HepG2 (cell line): Measurements from ENCODE around the gene CTNNA2. TPM values are rescaled to one million over a fixed set of nuclear protein-coding genes. Genes with fewer than 3 reads are reported as not detected.

Experiments
- ATAC-seq: fragments of 200-7000 bp; cut with Tn5 transposase; 3 replicates; pipeline ENCODE4 v1.9.1; 2020; ENCODE audit warnings: mild to moderate bottlenecking, moderate library complexity
- BruUV-seq: library from RNA; stranded (reverse); fragments of 400-500 nt; replicated peaks from 2 replicates; lab custom pipeline; 2021; lab: Mats Ljungman, UMichigan
- CTCF ChIA-PET: fragments of 300-600 bp; formaldehyde crosslinking; extraction: SDS; loops from one replicate; lab custom pipeline; 2021; ENCODE audit warnings: low total read pairs, inconsistent platforms, low intra/inter-chr PET ratio; lab: Yijun Ruan, JAX
- POLR2A ChIA-PET: fragments of 350-600 bp; sonication (Branson Sonifier 250); formaldehyde crosslinking; loops from one replicate; lab custom pipeline; 2020; ENCODE audit warnings: antibody characterized with exemption, inconsistent platforms; lab: Yijun Ruan, JAX
- DNase-seq: peaks from one replicate; pipeline ENCODE4 v3.0.0-alpha.2; 2015; ENCODE audit warnings: low spot score
- FAIRE-seq: peaks from 3 replicates; lab custom pipeline; 2011; peaks lifted over from hg19 to GRCh38; lab: Jason Lieb, UNC
- H2AFZ ChIP-seq: one replicate; pipeline ENCODE4 v1.6.1; 2011; ENCODE audit warnings: low read length, inconsistent platforms
- H3K27ac ChIP-seq: fragments of 300-600 bp; 3 replicates; pipeline ENCODE4 v1.8.0; 2011; ENCODE audit warnings: mixed run types, mild to moderate bottlenecking, mixed read lengths, low read length, inconsistent platforms; ENCODE audit not compliant: insufficient read depth; ENCODE audit errors: extremely low read length
- H3K27me3 ChIP-seq, 2 experiments: fragments of 200-600 bp in 1 of 2; 2 replicates in 1 of 2; 3 replicates in 1 of 2; pipeline versions ENCODE4 v1.6.0 to v1.8.0; 2011; ENCODE audit warnings: low read length in 2 of 2, mild to moderate bottlenecking in 2 of 2, moderate library complexity in 2 of 2, inconsistent platforms in 1 of 2; ENCODE audit not compliant: insufficient read depth in 2 of 2, control insufficient read depth in 1 of 2
- H3K36me3 ChIP-seq, 2 experiments: fragments of 200-600 bp in 1 of 2; replicated peaks in 1 of 2; 2 replicates in 1 of 2; 3 replicates in 1 of 2; pipeline versions ENCODE4 v1.5.1 to v1.8.0; 2011; ENCODE audit warnings: low read length in 2 of 2, inconsistent platforms in 1 of 2; ENCODE audit not compliant: insufficient read depth in 2 of 2, control insufficient read depth in 1 of 2
- H3K4me1 ChIP-seq: 2 replicates; pipeline ENCODE4 v1.5.1; 2012; ENCODE audit warnings: low read length, inconsistent platforms; ENCODE audit not compliant: insufficient read depth
- H3K4me2 ChIP-seq: 2 replicates; pipeline ENCODE4 v1.6.0; 2011; ENCODE audit warnings: low read depth, low read length, inconsistent platforms
- H3K4me3 ChIP-seq, 3 experiments: fragments of 200-600 bp in 1 of 3; sonication (generic), shearing (Covaris generic) in 1 of 3; replicated peaks in 1 of 3; 2 replicates each; pipeline ENCODE4 v1.5.1; 2011 to 2016; ENCODE audit warnings: low read length in 3 of 3, inconsistent platforms in 2 of 3, low read depth in 2 of 3, mild to moderate bottlenecking in 2 of 3, control low read depth in 1 of 3, mixed read lengths in 1 of 3; ENCODE audit not compliant: insufficient read depth in 1 of 3
- H3K79me2 ChIP-seq: one replicate; pipeline ENCODE4 v1.6.1; 2011; ENCODE audit warnings: low read length, inconsistent platforms; ENCODE audit not compliant: insufficient read depth
- H3K9ac ChIP-seq: 2 replicates; pipeline ENCODE4 v1.6.0; 2011; ENCODE audit warnings: mild to moderate bottlenecking, low read depth, low read length, inconsistent platforms; ENCODE audit not compliant: insufficient read depth
- H3K9me3 ChIP-seq: 2 replicates; pipeline ENCODE4 v1.5.1; 2012; ENCODE audit warnings: mild to moderate bottlenecking, low read length
- H4K20me1 ChIP-seq: 2 replicates; pipeline ENCODE4 v1.6.0; 2011; ENCODE audit warnings: inconsistent platforms, mild to moderate bottlenecking, low read length, moderate library complexity; ENCODE audit not compliant: insufficient read depth
- DDIT3 ChIP-seq: sonication (generic); formaldehyde crosslinking; IDR thresholded peaks from 2 replicates; pipeline ENCODE4 v1.4.0; 2020; ENCODE audit warnings: mild to moderate bottlenecking, missing genetic modification reagents
- FLYWCH1 ChIP-seq: sonication (generic); formaldehyde crosslinking; IDR thresholded peaks from 2 replicates; pipeline ENCODE4 v1.8.1; 2023; ENCODE audit warnings: mild to moderate bottlenecking, missing genetic modification reagents
- IKZF5 ChIP-seq: IDR thresholded peaks from 2 replicates; pipeline ENCODE4 v1.6.1; 2018; ENCODE audit warnings: missing genetic modification reagents, mild to moderate bottlenecking, missing compliant biosample characterization
- KLF6 ChIP-seq: IDR thresholded peaks from 2 replicates; pipeline ENCODE4 v1.8.0; 2016; ENCODE audit warnings: missing biosample characterization, missing genetic modification reagents
- LBX2 ChIP-seq: sonication (generic); formaldehyde crosslinking; IDR thresholded peaks from 2 replicates; pipeline ENCODE4 v1.5.0; 2020; ENCODE audit warnings: missing genetic modification reagents, mild to moderate bottlenecking, borderline replicate concordance
- MTERF4 ChIP-seq: sonication (generic); formaldehyde crosslinking; IDR thresholded peaks from 2 replicates; pipeline ENCODE4 v1.8.0; 2023; ENCODE audit warnings: mild to moderate bottlenecking, missing genetic modification reagents
- MXD3 ChIP-seq: IDR thresholded peaks from 2 replicates; pipeline ENCODE4 v1.6.1; 2016; ENCODE audit warnings: mild to moderate bottlenecking, missing biosample characterization, missing genetic modification reagents
- MYNN ChIP-seq: sonication (generic); formaldehyde crosslinking; IDR thresholded peaks from 2 replicates; pipeline ENCODE4 v1.4.0; 2020; ENCODE audit warnings: mild to moderate bottlenecking, low read depth, missing genetic modification reagents
- MZF1 ChIP-seq: sonication (generic); formaldehyde crosslinking; IDR thresholded peaks from 2 replicates; pipeline ENCODE4 v1.8.1; 2023; ENCODE audit warnings: mild to moderate bottlenecking, missing genetic modification reagents, borderline replicate concordance
- PHF20 ChIP-seq: sonication (generic); formaldehyde crosslinking; IDR thresholded peaks from 2 replicates; pipeline ENCODE4 v1.5.0; 2020; ENCODE audit warnings: mild to moderate bottlenecking, missing genetic modification reagents
- SMC3 ChIP-seq: IDR thresholded peaks from 2 replicates; pipeline ENCODE4 v1.6.1; 2011; ENCODE audit warnings: low read length, improper control_type of control experiment
- TEF ChIP-seq: sonication (generic); formaldehyde crosslinking; IDR thresholded peaks from 2 replicates; pipeline ENCODE4 v1.5.0; 2020; ENCODE audit warnings: missing genetic modification reagents
- ZHX1 ChIP-seq: sonication (generic); formaldehyde crosslinking; IDR thresholded peaks from 2 replicates; pipeline ENCODE4 v1.8.1; 2022; ENCODE audit warnings: low read depth, mild to moderate bottlenecking, missing genetic modification reagents
- ZNF24 ChIP-seq: fragments of 450-650 bp; IDR thresholded peaks from 2 replicates; pipeline ENCODE4 v1.6.1; 2017; ENCODE audit warnings: antibody characterized with exemption, mild to moderate bottlenecking
- ZNF282 ChIP-seq: fragments of 450-650 bp; IDR thresholded peaks from 2 replicates; pipeline ENCODE4 v1.6.1; 2018; ENCODE audit not compliant: partially characterized antibody
- ZNF296 ChIP-seq: sonication (generic); formaldehyde crosslinking; conservative IDR thresholded peaks from 2 replicates; pipeline ENCODE4 v1.5.0; 2020; ENCODE audit warnings: mild to moderate bottlenecking, missing genetic modification reagents
- ZNF317 ChIP-seq: sonication (generic); formaldehyde crosslinking; IDR thresholded peaks from 2 replicates; pipeline ENCODE4 v1.5.0; 2020; ENCODE audit warnings: mild to moderate bottlenecking, missing genetic modification reagents
- ZNF556 ChIP-seq: sonication (generic); formaldehyde crosslinking; IDR thresholded peaks from 2 replicates; pipeline ENCODE4 v1.4.0; 2020; ENCODE audit warnings: mild to moderate bottlenecking, missing genetic modification reagents, borderline replicate concordance
- ZSCAN30 ChIP-seq: sonication (generic); formaldehyde crosslinking; IDR thresholded peaks from 2 replicates; pipeline ENCODE4 v1.5.0; 2020; ENCODE audit warnings: mild to moderate bottlenecking, missing genetic modification reagents
- in situ Hi-C: cut with HindIII; loops from 2 replicates; pipeline ENCODE4 v1.10.0; 2017; ENCODE audit warnings: low pct_unique_long_range_greater_than_20kb; ENCODE audit not compliant: extremely low pct_ligation_motif_present
- intact Hi-C: fragments of 100-400 bp; cut with micrococcal nuclease; formaldehyde crosslinking; loops from one replicate; pipeline ENCODE4 v1.10.0; 2022; ENCODE audit not compliant: unreplicated experiment
- polyA plus RNA-seq, 8 experiments: library from polyadenylated mRNA; depleted of rRNA in 3 of 8; stranded (reverse) in 7 of 8; unstranded in 1 of 8; fragments of >200 nt; fragmentation: Illumina TruSeq in 4 of 8; extraction: Trizol in 4 of 8; gene quantifications; 2 replicates each; pipeline versions ENCODE4 v1.2.1 to v1.2.3, GENCODE V29; 2011 to 2016; ENCODE audit warnings: low read depth in 4 of 8, missing spikeins in 1 of 8, mixed read lengths in 1 of 8; ENCODE audit not compliant: insufficient read depth in 1 of 8
- total RNA-seq, 5 experiments: library from RNA; depleted of rRNA; stranded (reverse); fragments of >200 nt; fragmentation: Illumina TruSeq; extraction: Trizol; gene quantifications; 2 replicates each; pipeline ENCODE4 v1.2.3, GENCODE V29; 2016; ENCODE audit warnings: low read depth in 1 of 5

Gene CTNNA2
- total and polyA plus RNA-seq, 2 of the 13 experiments (the other 11 are each of a cell fraction or from before 2014, with no cell fraction given) = not detected

GRCh38 chr2:79711098-79711497, 198.2 kb downstream of the CTNNA2 start:
- Histone ChIP-seq H2AFZ (no peak overlapping the region), H3K9ac (no peak overlapping the region), H3K27ac (no peak overlapping the region), H3K9me3 (no peaks in the 10 kb centered on the region), H3K4me3 (no peak overlapping the region), H3K79me2 (no peaks in the 10 kb centered on the region), H3K36me3 (no peaks in the 10 kb centered on the region), H3K27me3 (no peaks in the 10 kb centered on the region), H3K4me1 (no peaks in the 10 kb centered on the region), H4K20me1 (no peaks in the 10 kb centered on the region), H3K4me2 (no peak overlapping the region)
- no TSS peak for BruUV-seq
- TF ChIP-seq MXD3 (CRISPR knock-in tag) (no peak), SMC3 (no peak), MZF1 (CRISPR knock-in tag) (no peak), ZNF317 (CRISPR knock-in tag) (no peak), DDIT3 (no peak), ZNF556 (CRISPR knock-in tag) (no peak), TEF (no peak), ZHX1 (CRISPR knock-in tag) (no peak), IKZF5 (no peak), KLF6 (CRISPR knock-in tag) (no peak), ZNF24 (no peak), MYNN (CRISPR knock-in tag) (no peak), FLYWCH1 (no peak), PHF20 (CRISPR knock-in tag) (no peak), ZNF296 (no peak), ZNF282 (no peak), MTERF4 (no peak), ZSCAN30 (CRISPR knock-in tag) (no peak), LBX2 (no peak)
- DNase-seq = no peak
- POLR2A ChIA-PET = no interaction called here
- intact Hi-C loops (no loop called here), in situ Hi-C loops (no loop called here)
- no peak for FAIRE-seq
- CTCF ChIA-PET = no interaction called here
- ATAC-seq = no peak
